H9 (cell line): ENCODE data around the gene PIK3R5. TPM values are rescaled to one million over a fixed set of nuclear protein-coding genes. Genes with fewer than 3 reads are reported as not detected.

Experiments used
- DNase-seq: peaks from one replicate; pipeline ENCODE4 v3.0.0-alpha.2; 2017
- H2AFZ ChIP-seq: one replicate; pipeline ENCODE4 v1.6.1; 2013; ENCODE audit warnings: mild to moderate bottlenecking, low read length, control low read depth, moderate library complexity
- H2AK5ac ChIP-seq: 2 replicates; pipeline ENCODE4 v1.6.1; 2013; ENCODE audit warnings: low read length, control low read depth, mixed read lengths; ENCODE audit not compliant: insufficient read length
- H2BK120ac ChIP-seq: one replicate; pipeline ENCODE4 v1.6.1; 2013; ENCODE audit warnings: low read depth, mild to moderate bottlenecking, low read length, control low read depth, inconsistent platforms; ENCODE audit not compliant: poor library complexity, severe bottlenecking
- H2BK12ac ChIP-seq: 2 replicates; pipeline ENCODE4 v1.6.1; 2013; ENCODE audit warnings: low read length, control low read depth, mixed read lengths, low read depth; ENCODE audit not compliant: insufficient read length
- H2BK15ac ChIP-seq: 2 replicates; pipeline ENCODE4 v1.6.1; 2013; ENCODE audit warnings: low read depth, low read length, control low read depth
- H2BK20ac ChIP-seq: one replicate; pipeline ENCODE4 v1.6.1; 2013; ENCODE audit warnings: low read depth, mild to moderate bottlenecking, low read length, control low read depth, inconsistent platforms; ENCODE audit not compliant: poor library complexity, severe bottlenecking
- H2BK5ac ChIP-seq: 2 replicates; pipeline ENCODE4 v1.6.1; 2013; ENCODE audit warnings: low read length, control low read depth, mixed read lengths; ENCODE audit not compliant: insufficient read length
- H3K14ac ChIP-seq: 2 replicates; pipeline ENCODE4 v1.6.1; 2013; ENCODE audit warnings: low read length, control low read depth; ENCODE audit not compliant: insufficient read depth
- H3K18ac ChIP-seq: 2 replicates; pipeline ENCODE4 v1.6.1; 2013; ENCODE audit warnings: low read depth, mild to moderate bottlenecking, mixed read lengths, low read length, control low read depth; ENCODE audit not compliant: insufficient read length
- H3K23ac ChIP-seq: 2 replicates; pipeline ENCODE4 v1.6.1; 2013; ENCODE audit warnings: low read length, control low read depth, mixed read lengths, low read depth; ENCODE audit not compliant: insufficient read length
- H3K23me2 ChIP-seq: 2 replicates; pipeline ENCODE4 v1.6.1; 2013; ENCODE audit warnings: low read depth, mild to moderate bottlenecking, mixed read lengths, low read length, control low read depth; ENCODE audit not compliant: insufficient read length, poor library complexity, severe bottlenecking
- H3K27ac ChIP-seq: 2 replicates; pipeline ENCODE4 v1.5.1; 2013; ENCODE audit warnings: low read length, control low read depth, mixed read lengths, low read depth; ENCODE audit not compliant: insufficient read length
- H3K27me3 ChIP-seq: 2 replicates; pipeline ENCODE4 v1.6.1; 2013; ENCODE audit warnings: low read length, control low read depth, inconsistent platforms; ENCODE audit not compliant: insufficient read depth
- H3K4ac ChIP-seq: 2 replicates; pipeline ENCODE4 v1.6.1; 2013; ENCODE audit warnings: low read depth, mild to moderate bottlenecking, control low read depth, inconsistent platforms, low read length, moderate library complexity
- H3K4me1 ChIP-seq: 2 replicates; pipeline ENCODE4 v1.6.1; 2013; ENCODE audit warnings: low read length, control low read depth, inconsistent platforms; ENCODE audit not compliant: insufficient read depth
- H3K4me2 ChIP-seq: 2 replicates; pipeline ENCODE4 v1.6.1; 2013; ENCODE audit warnings: low read length, control low read depth, mixed read lengths; ENCODE audit not compliant: insufficient read length, insufficient read depth
- H3K56ac ChIP-seq: 2 replicates; pipeline ENCODE4 v1.6.1; 2013; ENCODE audit warnings: low read depth, mild to moderate bottlenecking, mixed read lengths, low read length, control low read depth; ENCODE audit not compliant: insufficient read length
- H3K79me1 ChIP-seq: 2 replicates; pipeline ENCODE4 v1.6.1; 2013; ENCODE audit warnings: low read depth, mild to moderate bottlenecking, moderate library complexity, low read length, control low read depth, inconsistent platforms; ENCODE audit not compliant: insufficient read depth, poor library complexity, severe bottlenecking
- H3K79me2 ChIP-seq: 2 replicates; pipeline ENCODE4 v1.6.1; 2013; ENCODE audit warnings: low read length, control low read depth, inconsistent platforms; ENCODE audit not compliant: insufficient read depth
- H3K9ac ChIP-seq: 2 replicates; pipeline ENCODE4 v1.6.1; 2013; ENCODE audit warnings: low read length, control low read depth, mixed read lengths; ENCODE audit not compliant: insufficient read length; ENCODE audit errors: extremely low read depth
- H3K9me3 ChIP-seq: one replicate; pipeline ENCODE4 v1.6.1; 2013; ENCODE audit warnings: low read depth, low read length, inconsistent platforms; ENCODE audit not compliant: control insufficient read depth
- H3T11ph ChIP-seq: one replicate; pipeline ENCODE4 v1.6.1; 2013; ENCODE audit warnings: mild to moderate bottlenecking, low read length, control low read depth, inconsistent platforms
- H4K20me1 ChIP-seq: one replicate; pipeline ENCODE4 v1.6.1; 2013; ENCODE audit not compliant: control insufficient read depth, insufficient read length, insufficient read depth
- H4K5ac ChIP-seq: 2 replicates; pipeline ENCODE4 v1.6.1; 2013; ENCODE audit warnings: low read depth, mild to moderate bottlenecking, mixed read lengths, low read length, control low read depth; ENCODE audit not compliant: insufficient read length
- H4K8ac ChIP-seq: replicated peaks from 2 replicates; pipeline ENCODE4 v1.6.1; 2013; ENCODE audit warnings: low read length, control low read depth, mixed read lengths, low read depth; ENCODE audit not compliant: insufficient read length
- H4K91ac ChIP-seq: 2 replicates; pipeline ENCODE4 v1.6.1; 2013; ENCODE audit warnings: low read depth, mild to moderate bottlenecking, moderate library complexity, mixed read lengths, low read length, control low read depth; ENCODE audit not compliant: insufficient read length
- H3K27ac Mint-ChIP-seq, 3 experiments: 2 replicates in 2 of 3; 3 replicates in 1 of 3; pipeline ENCODE4 v1.8.0; 2020 to 2021; ENCODE audit warnings: mixed read lengths in 3 of 3, mild to moderate bottlenecking in 1 of 3, moderate library complexity in 1 of 3
- H3K27me3 Mint-ChIP-seq: 2 replicates; pipeline ENCODE4 v1.8.0; 2021; ENCODE audit warnings: low read depth, mild to moderate bottlenecking, moderate library complexity, mixed read lengths
- H3K36me3 Mint-ChIP-seq, 3 experiments: 2 replicates in 2 of 3; 3 replicates in 1 of 3; pipeline ENCODE4 v1.8.0; 2020 to 2021; ENCODE audit warnings: low read depth in 3 of 3, mixed read lengths in 3 of 3; ENCODE audit not compliant: insufficient read depth in 1 of 3
- H3K4me1 Mint-ChIP-seq, 2 experiments: 2 replicates each; pipeline ENCODE4 v1.8.0; 2020; ENCODE audit warnings: mixed read lengths in 2 of 2
- H3K4me3 Mint-ChIP-seq, 2 experiments: 2 replicates in 1 of 2; 3 replicates in 1 of 2; pipeline ENCODE4 v1.8.0; 2020 to 2021; ENCODE audit warnings: mild to moderate bottlenecking in 2 of 2, mixed read lengths in 2 of 2, moderate library complexity in 1 of 2
- H3K9me3 Mint-ChIP-seq, 2 experiments: 2 replicates in 1 of 2; 3 replicates in 1 of 2; pipeline ENCODE4 v1.8.0; 2020; ENCODE audit warnings: mild to moderate bottlenecking in 2 of 2, mixed read lengths in 2 of 2, moderate library complexity in 1 of 2
- WGBS: extraction: QIAGEN DNeasy Blood & Tissue Kit; methylation state at CpG from one replicate; pipeline ENCODE4 v1.1.7; 2013; ENCODE audit warnings: missing lambda C conversion rate, low lambda C conversion rate, mixed read lengths; ENCODE audit not compliant: insufficient read length; ENCODE audit errors: extremely low coverage; 5-methylcytosine and 5-hydroxymethylcytosine counted together
- total RNA-seq: library from RNA; stranded (reverse); gene quantifications from 2 replicates; pipeline ENCODE4 v1.2.1, GENCODE V29; 2021
- TF ChIP-seq, protein P1 (sequence below): fragments of 200-600 bp; sonication (generic); conservative IDR thresholded peaks from 3 replicates; pipeline ENCODE4 v1.8.0; 2021; ENCODE audit warnings: antibody characterized with exemption, mild to moderate bottlenecking

PIK3R5 gene
- total RNA-seq, 1 experiment from 2014 or later, result 1.4 TPM

GRCh38 chr17:8912084-8912981 is 53.2 kb downstream of the PIK3R5 start:
- no peak overlapping the region for H3K56ac ChIP-seq
- no peaks in the 10 kb centered on the region for H3K4me1 ChIP-seq
- Mint-ChIP-seq H3K9me3 (peaks cover 6 to 8% of the 10 kb centered on the region in 2 experiments), H3K27me3 (peaks cover 3% of the 10 kb centered on the region), H3K4me1 (peaks cover 4 to 5% of the 10 kb centered on the region in 2 experiments), H3K27ac (no peak overlapping the region; a peak in 2 of 7 replicates), H3K36me3 (peaks cover 0 to 6% (median 4%) of the 10 kb centered on the region in 3 experiments; a peak in 3 of 7 replicates), H3K4me3 (no peak overlapping the region)
- H3K79me1 ChIP-seq, result no peaks in the 10 kb centered on the region
- H2BK20ac ChIP-seq, result no peak overlapping the region
- no CpG with 5 or more reads among the region's 18 CpGs for WGBS
- no peak overlapping the region for H3T11ph ChIP-seq
- H3K14ac ChIP-seq, result no peak overlapping the region
- no peak overlapping the region for H2BK5ac ChIP-seq
- no peaks in the 10 kb centered on the region for H3K27me3 ChIP-seq
- no peak overlapping the region for H3K4me2 ChIP-seq
- no peak overlapping the region for H2AFZ ChIP-seq
- H3K23ac ChIP-seq, result no peak overlapping the region
- H2BK12ac ChIP-seq, result no peak overlapping the region
- no peak overlapping the region for H3K27ac ChIP-seq
- no peak overlapping the region for H2BK120ac ChIP-seq
- H2AK5ac ChIP-seq, result no peak overlapping the region
- TF ChIP-seq, protein P1, sequence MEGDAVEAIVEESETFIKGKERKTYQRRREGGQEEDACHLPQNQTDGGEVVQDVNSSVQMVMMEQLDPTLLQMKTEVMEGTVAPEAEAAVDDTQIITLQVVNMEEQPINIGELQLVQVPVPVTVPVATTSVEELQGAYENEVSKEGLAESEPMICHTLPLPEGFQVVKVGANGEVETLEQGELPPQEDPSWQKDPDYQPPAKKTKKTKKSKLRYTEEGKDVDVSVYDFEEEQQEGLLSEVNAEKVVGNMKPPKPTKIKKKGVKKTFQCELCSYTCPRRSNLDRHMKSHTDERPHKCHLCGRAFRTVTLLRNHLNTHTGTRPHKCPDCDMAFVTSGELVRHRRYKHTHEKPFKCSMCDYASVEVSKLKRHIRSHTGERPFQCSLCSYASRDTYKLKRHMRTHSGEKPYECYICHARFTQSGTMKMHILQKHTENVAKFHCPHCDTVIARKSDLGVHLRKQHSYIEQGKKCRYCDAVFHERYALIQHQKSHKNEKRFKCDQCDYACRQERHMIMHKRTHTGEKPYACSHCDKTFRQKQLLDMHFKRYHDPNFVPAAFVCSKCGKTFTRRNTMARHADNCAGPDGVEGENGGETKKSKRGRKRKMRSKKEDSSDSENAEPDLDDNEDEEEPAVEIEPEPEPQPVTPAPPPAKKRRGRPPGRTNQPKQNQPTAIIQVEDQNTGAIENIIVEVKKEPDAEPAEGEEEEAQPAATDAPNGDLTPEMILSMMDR, result no peak
- H4K20me1 ChIP-seq, result no peaks in the 10 kb centered on the region
- no peaks in the 10 kb centered on the region for H3K23me2 ChIP-seq
- no peak for DNase-seq
- H4K91ac ChIP-seq, result no peak overlapping the region
- no peaks in the 10 kb centered on the region for H3K79me2 ChIP-seq
- H3K9me3 ChIP-seq, result no peaks in the 10 kb centered on the region
- H3K4ac ChIP-seq, result no peak overlapping the region
- H2BK15ac ChIP-seq, result no peak overlapping the region
- H4K5ac ChIP-seq, result no peak overlapping the region
- no peak overlapping the region for H3K9ac ChIP-seq
- H4K8ac ChIP-seq, result no peak overlapping the region
- H3K18ac ChIP-seq, result no peak overlapping the region
